ENCODE results near the gene EPB41L4B. TPM values are rescaled to one million over a fixed set of nuclear protein-coding genes. Genes with fewer than 3 reads are reported as not detected.

The EPB41L4B gene
- total RNA-seq, 4 donors from 2014 or later: 56.4 to 72.7 (median 71.0) TPM

DNA sequence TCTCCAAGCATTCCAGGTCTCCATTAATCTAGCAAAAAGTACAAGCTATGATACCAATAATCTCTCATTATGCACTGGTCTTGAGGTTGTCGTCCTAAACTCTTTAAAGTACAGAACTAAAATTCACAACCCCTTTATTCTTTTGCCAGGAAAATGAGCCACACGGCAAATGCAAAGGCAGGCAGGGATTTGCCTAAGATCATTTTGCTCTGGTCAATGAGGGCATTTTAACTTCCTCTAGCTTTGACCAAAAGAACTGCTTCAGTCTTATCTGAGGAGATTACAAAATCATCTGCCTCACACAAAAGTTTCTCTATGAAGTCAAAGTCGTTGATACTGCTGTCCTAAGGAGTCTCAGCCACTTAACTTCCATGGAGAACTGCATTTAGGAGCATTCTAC lies 51.8 kb downstream of the EPB41L4B start:
- H3K9me3 ChIP-seq: no peaks in the 10 kb centered on the region
- no peak for TF ChIP-seq POLR2A (IDR thresholded peaks at IDR 0.05)
- TF ChIP-seq, protein P1, sequence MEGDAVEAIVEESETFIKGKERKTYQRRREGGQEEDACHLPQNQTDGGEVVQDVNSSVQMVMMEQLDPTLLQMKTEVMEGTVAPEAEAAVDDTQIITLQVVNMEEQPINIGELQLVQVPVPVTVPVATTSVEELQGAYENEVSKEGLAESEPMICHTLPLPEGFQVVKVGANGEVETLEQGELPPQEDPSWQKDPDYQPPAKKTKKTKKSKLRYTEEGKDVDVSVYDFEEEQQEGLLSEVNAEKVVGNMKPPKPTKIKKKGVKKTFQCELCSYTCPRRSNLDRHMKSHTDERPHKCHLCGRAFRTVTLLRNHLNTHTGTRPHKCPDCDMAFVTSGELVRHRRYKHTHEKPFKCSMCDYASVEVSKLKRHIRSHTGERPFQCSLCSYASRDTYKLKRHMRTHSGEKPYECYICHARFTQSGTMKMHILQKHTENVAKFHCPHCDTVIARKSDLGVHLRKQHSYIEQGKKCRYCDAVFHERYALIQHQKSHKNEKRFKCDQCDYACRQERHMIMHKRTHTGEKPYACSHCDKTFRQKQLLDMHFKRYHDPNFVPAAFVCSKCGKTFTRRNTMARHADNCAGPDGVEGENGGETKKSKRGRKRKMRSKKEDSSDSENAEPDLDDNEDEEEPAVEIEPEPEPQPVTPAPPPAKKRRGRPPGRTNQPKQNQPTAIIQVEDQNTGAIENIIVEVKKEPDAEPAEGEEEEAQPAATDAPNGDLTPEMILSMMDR (IDR thresholded peaks at IDR 0.05): no peak
- H3K27ac ChIP-seq: peak overlapping the region; percentile 33 to 55 (median 44)
- DNase-seq: no peak
- no peaks in the 10 kb centered on the region for H3K27me3 ChIP-seq
- 44 to 51% methylated on average over 3 of the region's 3 CpGs for WGBS, 2 donors
- no peak overlapping the region for H3K4me3 ChIP-seq (replicated peaks in 1 of 3)
- H3K36me3 ChIP-seq: no peaks in the 10 kb centered on the region
- intact Hi-C loops (cut with DNase I): no loop called here
- peaks cover 71 to 76% of the 10 kb centered on the region in 2 donors for H3K4me1 ChIP-seq

DNA sequence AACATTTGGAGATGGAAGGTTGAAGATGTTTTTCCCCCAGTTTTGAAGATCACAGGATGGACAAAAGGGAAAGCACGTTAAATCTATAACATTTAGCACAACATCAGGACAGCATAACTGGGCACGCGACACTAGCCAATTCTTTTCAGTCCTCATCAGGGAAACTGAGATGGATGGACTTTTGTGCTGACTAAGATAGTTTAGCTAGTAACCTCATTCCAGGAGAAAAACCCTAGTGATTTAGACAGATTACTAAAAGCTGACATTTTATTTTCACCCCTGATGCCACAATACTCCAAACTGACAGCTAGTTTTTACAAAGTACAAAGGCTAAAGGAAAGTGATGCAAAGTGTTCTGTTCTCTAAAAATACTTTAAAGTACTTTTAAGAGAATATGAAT lies 53.3 kb downstream of the EPB41L4B start:
- no peak for TF ChIP-seq POLR2A (IDR thresholded peaks at IDR 0.05)
- TF ChIP-seq, protein P1 (IDR thresholded peaks at IDR 0.05): no peak
- peaks cover 74 to 81% of the 10 kb centered on the region in 2 donors for H3K4me1 ChIP-seq
- intact Hi-C loops (cut with DNase I): no loop called here

DNA sequence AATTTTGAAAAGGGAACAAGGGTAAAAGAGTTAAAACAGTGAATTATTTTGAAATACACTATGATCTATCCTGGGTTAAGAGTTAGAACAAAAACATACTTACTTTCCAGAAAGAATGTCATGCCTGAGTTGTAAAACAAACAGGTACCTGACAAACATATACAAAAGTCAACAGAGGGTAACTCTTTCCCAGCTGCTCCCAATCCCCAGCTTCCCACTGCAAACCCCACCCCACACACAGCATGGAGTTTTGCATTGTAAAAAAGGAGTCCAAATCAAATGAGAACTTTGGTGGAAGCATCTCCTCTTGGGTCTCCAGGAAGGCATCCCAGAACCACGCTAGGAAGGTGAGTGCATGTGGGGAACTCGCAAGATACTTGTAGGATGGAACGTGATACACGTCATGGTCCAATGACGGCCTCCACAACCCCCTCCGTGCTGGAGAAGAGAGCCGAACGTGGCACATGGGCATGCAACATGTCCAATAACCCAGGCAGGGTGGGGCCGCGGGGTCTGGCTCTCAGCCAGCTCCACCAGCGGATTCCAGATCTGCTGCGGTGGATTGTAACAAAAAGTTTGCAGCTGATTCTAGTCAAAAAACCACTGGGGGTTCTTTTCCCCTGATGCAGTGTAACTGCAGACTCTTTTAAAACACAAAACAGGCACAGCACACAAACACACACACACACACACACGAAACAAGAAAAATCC lies 55.8 kb downstream of the EPB41L4B start:
- H3K27me3 ChIP-seq: no peaks in the 10 kb centered on the region
- no peak overlapping the region for H3K4me3 ChIP-seq (replicated peaks in 1 of 3)
- TF ChIP-seq POLR2A (IDR thresholded peaks at IDR 0.05): no peak
- TF ChIP-seq, protein P1 (IDR thresholded peaks at IDR 0.05): no peak
- peak overlapping the region; percentile 78 to 89 (median 83) for H3K27ac ChIP-seq
- H3K36me3 ChIP-seq: no peaks in the 10 kb centered on the region
- peaks cover 63 to 68% of the 10 kb centered on the region in 2 donors for H3K4me1 ChIP-seq
- WGBS, 2 donors: 27 to 33% methylated on average over 11 to 13 of the region's 13 CpGs
- peak; percentile 98 for DNase-seq
- H3K9me3 ChIP-seq: no peaks in the 10 kb centered on the region
- intact Hi-C loops (cut with DNase I): no loop called here

More for the DNA sequence above, 53.3 kb downstream of the EPB41L4B start:
- peak overlapping the region; percentile 7 to 83 (median 10) for H3K27ac ChIP-seq
- no peaks in the 10 kb centered on the region for H3K36me3 ChIP-seq
- no peak for DNase-seq
- H3K4me3 ChIP-seq (replicated peaks in 1 of 3): no peak overlapping the region
- no peaks in the 10 kb centered on the region for H3K27me3 ChIP-seq
- H3K9me3 ChIP-seq: no peaks in the 10 kb centered on the region
- 92 to 96% methylated on average over 3 of the region's 3 CpGs for WGBS, 2 donors

DNA sequence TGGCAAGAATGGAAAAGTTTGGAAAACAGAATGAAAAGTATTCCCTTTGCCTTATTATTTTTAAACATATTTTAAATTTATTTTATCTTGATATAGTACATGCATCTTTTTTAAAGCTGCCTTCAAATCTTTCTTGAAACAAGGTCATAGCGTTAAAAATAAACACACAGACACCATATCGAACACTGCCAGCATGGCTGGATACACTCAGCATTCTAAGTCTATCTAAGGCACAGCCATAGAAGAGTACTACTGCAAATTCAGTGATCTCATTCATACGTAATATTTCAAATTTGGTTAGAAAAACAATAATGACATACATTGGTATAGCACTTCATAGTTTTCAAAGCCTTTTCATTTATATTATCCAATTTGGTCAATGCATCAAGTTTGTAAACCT lies 57.5 kb downstream of the EPB41L4B start:
- TF ChIP-seq POLR2A (IDR thresholded peaks at IDR 0.05): no peak
- TF ChIP-seq, protein P1 (IDR thresholded peaks at IDR 0.05): no peak
- Histone ChIP-seq H3K36me3 (no peaks in the 10 kb centered on the region), H3K4me1 (peaks cover 69 to 75% of the 10 kb centered on the region in 2 donors), H3K27ac (peak overlapping the region; percentile 62 to 89 (median 83)), H3K4me3 (replicated peaks in 1 of 3) (no peak overlapping the region), H3K9me3 (no peaks in the 10 kb centered on the region), H3K27me3 (no peaks in the 10 kb centered on the region)
- WGBS, 2 donors: 80 to 84% methylated on average over 3 of the region's 3 CpGs
- intact Hi-C loops (cut with DNase I): no loop called here
- DNase-seq: no peak

Data from thyroid gland (tissue), 4 donors.